NB4 (cell line): ENCODE data around the gene ASIC3.
"Not testable (repeated sequence)": the region's sequence is repeated elsewhere in the genome, so short reads cannot be mapped to it uniquely, and the experiment has no call there.

ENCODE experiments used
- CTCF ChIP-seq: IDR thresholded peaks from one replicate; pipeline ENCODE4 v1.5.1; 2012; ENCODE audit warnings: low read depth, low read length
- MAX ChIP-seq: IDR thresholded peaks from 2 replicates; pipeline ENCODE4 v1.6.1; 2011; ENCODE audit warnings: low read depth, low read length
- MYC ChIP-seq: IDR thresholded peaks from 2 replicates; pipeline ENCODE4 v1.6.1; 2011; ENCODE audit warnings: low read depth, low read length
- POLR2A ChIP-seq: IDR thresholded peaks from 2 replicates; pipeline ENCODE4 v1.6.1; 2011; ENCODE audit warnings: mild to moderate bottlenecking; ENCODE audit not compliant: insufficient read length; ENCODE audit errors: extremely low read depth

DNA sequence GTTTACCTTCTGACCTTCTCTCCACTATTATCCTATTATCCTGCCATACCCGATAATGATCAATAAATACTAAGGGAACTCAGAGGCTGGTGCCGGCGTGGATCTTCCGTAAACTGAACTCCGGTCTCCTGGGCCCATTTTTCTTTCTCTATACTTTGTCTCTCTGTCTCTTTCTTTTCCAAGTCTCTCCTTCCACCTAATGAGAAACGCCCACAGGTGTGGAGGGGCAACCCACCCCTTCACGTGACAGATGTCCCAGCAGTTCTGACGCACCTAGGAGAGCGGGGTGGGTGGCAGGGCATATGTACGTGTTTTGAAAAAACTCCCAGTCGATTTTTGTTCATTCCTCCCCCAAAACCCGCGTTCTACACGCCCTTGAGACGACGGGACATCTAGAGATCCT lies 20.6 kb upstream of the ASIC3 start:
- not testable (repeated sequence) for TF ChIP-seq CTCF, MAX, MYC, POLR2A
